ENCODE measurements around the gene PERCC1. TPM values are rescaled to one million over a fixed set of nuclear protein-coding genes. Genes with fewer than 3 reads are reported as not detected.

The PERCC1 gene
- total and polyA plus RNA-seq, 2 donors, result not detected

DNA sequence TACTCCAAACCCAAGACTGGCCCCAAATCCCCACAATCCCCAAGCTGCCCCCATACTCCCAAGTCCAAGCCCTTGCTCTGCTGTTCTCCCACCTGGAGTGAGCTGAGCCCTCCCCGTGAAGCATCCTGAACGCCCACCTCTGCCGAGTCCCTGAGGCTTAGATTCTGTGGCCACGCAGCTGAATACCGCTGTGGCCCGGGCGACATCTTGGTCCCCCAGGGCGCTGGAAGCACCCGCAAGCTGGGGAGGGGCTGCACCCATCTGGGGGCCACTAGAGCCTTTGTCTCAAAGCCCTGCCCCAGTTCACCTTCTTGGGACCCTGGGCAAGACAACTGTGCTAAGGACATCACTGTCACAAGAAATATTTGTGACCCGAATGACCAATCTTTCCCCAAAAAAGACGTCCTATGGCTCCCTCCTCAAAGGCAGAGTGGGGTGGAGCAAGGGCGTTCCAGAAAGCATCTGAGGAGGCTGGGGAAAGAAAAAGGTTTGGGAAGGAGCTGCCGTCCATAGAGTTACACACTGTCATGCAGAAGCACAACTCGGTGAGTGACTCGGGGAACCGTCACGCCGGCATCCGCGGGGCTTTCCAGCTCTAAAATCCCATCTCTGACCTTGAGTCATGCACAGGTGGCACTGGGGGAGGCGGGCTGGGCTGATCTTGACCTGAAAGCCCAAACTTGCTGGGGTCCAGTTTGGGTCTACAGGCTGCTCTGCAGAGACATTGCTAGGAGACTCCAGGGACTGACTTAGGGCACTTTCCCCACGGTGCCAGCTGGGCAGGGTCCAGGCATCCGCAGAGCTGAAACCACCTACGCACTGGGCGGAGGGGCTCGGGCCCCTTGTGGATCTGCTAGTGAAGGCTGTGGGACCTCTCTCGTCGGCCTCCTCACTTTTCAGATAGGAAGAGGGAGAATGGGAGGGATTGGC is 51.3 kb downstream of the PERCC1 start:
- Histone ChIP-seq H3K27ac (ENCODE audit: low read depth) (no peak overlapping the region), H3K4me3 (ENCODE audit: low read depth, low read length) (no peak overlapping the region), H3K36me3 (ENCODE audit: insufficient read depth) (no peaks in the 10 kb centered on the region), H3K4me1 (ENCODE audit: insufficient read depth) (no peaks in the 10 kb centered on the region)
- 80% methylated on average over 28 of the region's 28 CpGs for WGBS
- no peak for DNase-seq (ENCODE audit: extremely low spot score)

Other genes starting within 250 kb of the PERCC1 start
- not detected for gene TPSG1, start 205.8 kb upstream of the PERCC1 start, total RNA-seq
- gene TPSG1, start 205.8 kb upstream of the PERCC1 start, polyA plus RNA-seq, result 0.71 TPM
- 4.4 TPM for gene TPSB2, start 200.9 kb upstream of the PERCC1 start, total RNA-seq
- 80.3 TPM for gene TPSB2, start 200.9 kb upstream of the PERCC1 start, polyA plus RNA-seq
- gene TPSAB1, start 190.4 kb upstream of the PERCC1 start, total RNA-seq, result 10.8 TPM
- gene TPSAB1, start 190.4 kb upstream of the PERCC1 start, polyA plus RNA-seq, result 72.9 TPM
- gene TPSD1, start 175.0 kb upstream of the PERCC1 start, total RNA-seq, result 1.1 TPM
- 2.1 TPM for gene TPSD1, start 175.0 kb upstream of the PERCC1 start, polyA plus RNA-seq
- 41.9 TPM for gene UBE2I, start 121.4 kb upstream of the PERCC1 start, total RNA-seq
- 84.1 TPM for gene UBE2I, start 121.4 kb upstream of the PERCC1 start, polyA plus RNA-seq
- 0.63 TPM for gene BAIAP3, start 97.4 kb upstream of the PERCC1 start, total RNA-seq
- 2.7 TPM for gene BAIAP3, start 97.4 kb upstream of the PERCC1 start, polyA plus RNA-seq
- 22.3 TPM for gene TSR3, start 79.2 kb upstream of the PERCC1 start, total RNA-seq
- gene TSR3, start 79.2 kb upstream of the PERCC1 start, polyA plus RNA-seq, result 62.1 TPM
- 28.0 TPM for gene GNPTG, start 79.1 kb upstream of the PERCC1 start, total RNA-seq
- gene GNPTG, start 79.1 kb upstream of the PERCC1 start, polyA plus RNA-seq, result 70.4 TPM
- gene UNKL, start 16.4 kb upstream of the PERCC1 start, total RNA-seq, result 11.2 TPM
- gene UNKL, start 16.4 kb upstream of the PERCC1 start, polyA plus RNA-seq, result 18.7 TPM
- 8.5 TPM for gene UQCC4, start 10.3 kb upstream of the PERCC1 start, total RNA-seq
- 26.4 TPM for gene UQCC4, start 10.3 kb upstream of the PERCC1 start, polyA plus RNA-seq
- 0.37 TPM for gene CCDC154, start 13.5 kb downstream of the PERCC1 start, total RNA-seq
- gene CCDC154, start 13.5 kb downstream of the PERCC1 start, polyA plus RNA-seq, result 0.86 TPM
- 19.6 TPM for gene CLCN7, start 44.0 kb downstream of the PERCC1 start, total RNA-seq
- gene CLCN7, start 44.0 kb downstream of the PERCC1 start, polyA plus RNA-seq, result 64.0 TPM
- not detected for gene PTX4, start 57.9 kb downstream of the PERCC1 start, total RNA-seq
- 0.10 TPM for gene PTX4, start 57.9 kb downstream of the PERCC1 start, polyA plus RNA-seq
- gene TELO2, start 62.3 kb downstream of the PERCC1 start, total RNA-seq, result 10.6 TPM
- 39.7 TPM for gene TELO2, start 62.3 kb downstream of the PERCC1 start, polyA plus RNA-seq
- gene TMEM204, start 102.6 kb downstream of the PERCC1 start, total RNA-seq, result 10.0 TPM
- 66.0 TPM for gene TMEM204, start 102.6 kb downstream of the PERCC1 start, polyA plus RNA-seq
- gene IFT140, start 181.0 kb downstream of the PERCC1 start, total RNA-seq, result 22.2 TPM
- gene IFT140, start 181.0 kb downstream of the PERCC1 start, polyA plus RNA-seq, result 18.3 TPM
- gene CRAMP1, start 181.3 kb downstream of the PERCC1 start, total RNA-seq, result 10.3 TPM
- gene CRAMP1, start 181.3 kb downstream of the PERCC1 start, polyA plus RNA-seq, result 11.2 TPM
- 37.3 TPM for gene JPT2, start 247.2 kb downstream of the PERCC1 start, total RNA-seq
- 30.7 TPM for gene JPT2, start 247.2 kb downstream of the PERCC1 start, polyA plus RNA-seq

Measured in urinary bladder (tissue), 4 donors.